Ishikawa (cell line): Measurements from ENCODE around the gene CRLF3.

Source experiments
- CEBPB ChIP-seq: IDR thresholded peaks from 2 replicates; pipeline ENCODE4 v1.6.1; 2012
- CREB1 ChIP-seq: IDR thresholded peaks from 2 replicates; pipeline ENCODE4 v1.6.1; 2012; ENCODE audit warnings: low read depth
- EGR1 ChIP-seq: IDR thresholded peaks from 2 replicates; pipeline ENCODE4 v1.6.1; 2012
- EP300 ChIP-seq: IDR thresholded peaks from 2 replicates; pipeline ENCODE4 v1.6.1; 2012; ENCODE audit warnings: borderline replicate concordance
- FOXM1 ChIP-seq: IDR thresholded peaks from 2 replicates; pipeline ENCODE4 v1.6.1; 2012; ENCODE audit warnings: low read depth, borderline replicate concordance
- MAX ChIP-seq: IDR thresholded peaks from 2 replicates; pipeline ENCODE4 v1.6.1; 2012
- NFIC ChIP-seq: IDR thresholded peaks from 2 replicates; pipeline ENCODE4 v1.6.1; 2012
- RAD21 ChIP-seq: IDR thresholded peaks from 2 replicates; pipeline ENCODE4 v1.6.1; 2012; ENCODE audit warnings: low read depth
- TAF1 ChIP-seq: IDR thresholded peaks from 2 replicates; pipeline ENCODE4 v1.6.1; 2012; ENCODE audit warnings: low read depth, mild to moderate bottlenecking
- TCF12 ChIP-seq: IDR thresholded peaks from 2 replicates; pipeline ENCODE4 v1.6.1; 2012; ENCODE audit warnings: low read depth
- TEAD4 ChIP-seq: IDR thresholded peaks from 2 replicates; pipeline ENCODE4 v1.6.1; 2012
- YY1 ChIP-seq: IDR thresholded peaks from 2 replicates; pipeline ENCODE4 v1.6.1; 2012; ENCODE audit warnings: low read depth
- ZBTB7A ChIP-seq: IDR thresholded peaks from 2 replicates; pipeline ENCODE4 v1.6.1; 2012; ENCODE audit warnings: low read depth
- TF ChIP-seq, protein P1 (sequence below): IDR thresholded peaks from 2 replicates; pipeline ENCODE4 v1.6.1; 2012; ENCODE audit warnings: low read depth, mild to moderate bottlenecking
- TF ChIP-seq, protein P2 (sequence below): IDR thresholded peaks from 2 replicates; pipeline ENCODE4 v1.6.1; 2012

The CRLF3 gene

GRCh38 chr17:30824356-30825145 is at the start of gene CRLF3:
Gene CRLF3 (minus strand): TSS chr17:30824692. CDS start chr17:30824651, 41 bp downstream.
- peak; percentile 72; the same call in 1 of the 2 replicates for TF ChIP-seq ZBTB7A
- TF ChIP-seq, protein P1, sequence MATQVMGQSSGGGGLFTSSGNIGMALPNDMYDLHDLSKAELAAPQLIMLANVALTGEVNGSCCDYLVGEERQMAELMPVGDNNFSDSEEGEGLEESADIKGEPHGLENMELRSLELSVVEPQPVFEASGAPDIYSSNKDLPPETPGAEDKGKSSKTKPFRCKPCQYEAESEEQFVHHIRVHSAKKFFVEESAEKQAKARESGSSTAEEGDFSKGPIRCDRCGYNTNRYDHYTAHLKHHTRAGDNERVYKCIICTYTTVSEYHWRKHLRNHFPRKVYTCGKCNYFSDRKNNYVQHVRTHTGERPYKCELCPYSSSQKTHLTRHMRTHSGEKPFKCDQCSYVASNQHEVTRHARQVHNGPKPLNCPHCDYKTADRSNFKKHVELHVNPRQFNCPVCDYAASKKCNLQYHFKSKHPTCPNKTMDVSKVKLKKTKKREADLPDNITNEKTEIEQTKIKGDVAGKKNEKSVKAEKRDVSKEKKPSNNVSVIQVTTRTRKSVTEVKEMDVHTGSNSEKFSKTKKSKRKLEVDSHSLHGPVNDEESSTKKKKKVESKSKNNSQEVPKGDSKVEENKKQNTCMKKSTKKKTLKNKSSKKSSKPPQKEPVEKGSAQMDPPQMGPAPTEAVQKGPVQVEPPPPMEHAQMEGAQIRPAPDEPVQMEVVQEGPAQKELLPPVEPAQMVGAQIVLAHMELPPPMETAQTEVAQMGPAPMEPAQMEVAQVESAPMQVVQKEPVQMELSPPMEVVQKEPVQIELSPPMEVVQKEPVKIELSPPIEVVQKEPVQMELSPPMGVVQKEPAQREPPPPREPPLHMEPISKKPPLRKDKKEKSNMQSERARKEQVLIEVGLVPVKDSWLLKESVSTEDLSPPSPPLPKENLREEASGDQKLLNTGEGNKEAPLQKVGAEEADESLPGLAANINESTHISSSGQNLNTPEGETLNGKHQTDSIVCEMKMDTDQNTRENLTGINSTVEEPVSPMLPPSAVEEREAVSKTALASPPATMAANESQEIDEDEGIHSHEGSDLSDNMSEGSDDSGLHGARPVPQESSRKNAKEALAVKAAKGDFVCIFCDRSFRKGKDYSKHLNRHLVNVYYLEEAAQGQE: no peak
- no peak; the same call in 1 of the 2 replicates for TF ChIP-seq RAD21
- peak; percentile 89 for TF ChIP-seq MAX
- TF ChIP-seq EGR1: no peak
- peak; percentile 64 for TF ChIP-seq TAF1

- no peak for TF ChIP-seq TEAD4
- TF ChIP-seq MAX: no peak
Measured at GRCh38 chr17:30869005-30869404, 44.5 kb upstream of the CRLF3 start.

DNA sequence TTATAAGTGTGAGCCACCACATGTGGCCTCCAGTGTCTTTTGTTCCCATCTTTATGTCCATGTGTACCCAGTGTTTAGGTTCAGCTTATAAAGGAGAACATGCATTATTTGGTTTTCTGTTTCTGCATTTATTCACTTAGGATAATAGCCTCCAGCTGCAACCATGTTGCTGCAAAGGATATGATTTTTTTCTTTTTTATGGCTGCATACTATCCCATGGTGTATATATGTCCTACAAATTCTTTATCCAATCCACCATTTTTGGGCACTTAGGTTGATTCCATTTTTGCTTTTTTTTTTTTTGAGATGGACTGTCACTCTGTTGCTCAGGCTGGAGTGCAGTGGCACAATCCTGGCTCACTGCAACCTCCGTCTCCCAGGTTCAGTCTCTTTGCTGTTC is 40.1 kb upstream of the CRLF3 start:
- no peak for TF ChIP-seq CEBPB
- TF ChIP-seq CREB1: no peak
- no peak for TF ChIP-seq EP300
- no peak for TF ChIP-seq EGR1
- TF ChIP-seq FOXM1: no peak
- no peak for TF ChIP-seq NFIC
- TF ChIP-seq RAD21: no peak
- no peak for TF ChIP-seq MAX
- TF ChIP-seq, protein P2, sequence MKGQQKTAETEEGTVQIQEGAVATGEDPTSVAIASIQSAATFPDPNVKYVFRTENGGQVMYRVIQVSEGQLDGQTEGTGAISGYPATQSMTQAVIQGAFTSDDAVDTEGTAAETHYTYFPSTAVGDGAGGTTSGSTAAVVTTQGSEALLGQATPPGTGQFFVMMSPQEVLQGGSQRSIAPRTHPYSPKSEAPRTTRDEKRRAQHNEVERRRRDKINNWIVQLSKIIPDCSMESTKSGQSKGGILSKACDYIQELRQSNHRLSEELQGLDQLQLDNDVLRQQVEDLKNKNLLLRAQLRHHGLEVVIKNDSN: no peak
- TF ChIP-seq, protein P1: no peak
- TF ChIP-seq TEAD4: no peak
- TF ChIP-seq YY1: no peak
- TF ChIP-seq ZBTB7A: no peak
- TF ChIP-seq TAF1: no peak
- no peak for TF ChIP-seq TCF12

- TF ChIP-seq EP300 (no peak), ZBTB7A (no peak), FOXM1 (no peak), TEAD4 (no peak), MAX (no peak), NFIC (no peak), YY1 (no peak), TAF1 (no peak), RAD21 (no peak), CEBPB (no peak), EGR1 (no peak), TCF12 (no peak), CREB1 (no peak)
- TF ChIP-seq, protein P1: no peak
- TF ChIP-seq, protein P2: no peak
Measured at GRCh38 chr17:30858556-30859250, 34.2 kb upstream of the CRLF3 start.
